Uterus (tissue), 4 donors: ENCODE data around the gene ERMAP. TPM values are rescaled to one million over a fixed set of nuclear protein-coding genes. Genes with fewer than 3 reads are reported as not detected.

Source experiments
- DNase-seq, 2 donors: peaks; one replicate each; pipeline ENCODE4 v3.0.0-alpha.2; 2019 to 2020
- H3K27ac ChIP-seq, 2 donors: fragments of 200-600 bp; sonication (generic); 1 replicate in 1 of 2; 2 replicates in 1 of 2; pipeline ENCODE4 v1.5.1; 2016 to 2018
- H3K27me3 ChIP-seq, 2 donors: fragments of 200-600 bp; sonication (generic); one replicate each; pipeline ENCODE4 v1.5.1; 2018 to 2019; ENCODE audit warnings: control low read depth in 1 of 2
- H3K36me3 ChIP-seq, 2 donors: fragments of 200-600 bp; sonication (generic); one replicate each; pipeline ENCODE4 v1.5.1; 2019; ENCODE audit warnings: control low read depth in 1 of 2
- H3K4me1 ChIP-seq, 2 donors: fragments of 200-600 bp; sonication (generic); one replicate each; pipeline ENCODE4 v1.5.1; 2018 to 2019; ENCODE audit warnings: control low read depth in 1 of 2
- H3K4me3 ChIP-seq, 2 donors: fragments of 200-600 bp; sonication (generic); 1 replicate in 1 of 2; 2 replicates in 1 of 2; pipeline ENCODE4 v1.5.1; 2018 to 2019; ENCODE audit warnings: mild to moderate bottlenecking in 1 of 2
- H3K9me3 ChIP-seq, 2 donors: fragments of 200-600 bp; sonication (generic); one replicate each; pipeline ENCODE4 v1.5.1; 2019; ENCODE audit warnings: control low read depth in 1 of 2
- POLR2A ChIP-seq, 2 donors: fragments of 450-650 bp; IDR thresholded peaks; one replicate each; pipeline ENCODE4 v1.6.1; 2016; ENCODE audit warnings: antibody characterized with exemption in 2 of 2, mild to moderate bottlenecking in 1 of 2, moderate library complexity in 1 of 2
- intact Hi-C: fragments of 100-400 bp; cut with DNase I; formaldehyde crosslinking; loops from one replicate; pipeline ENCODE4 v1.15.1; 2023; ENCODE audit warnings: low total_unique reads
- total RNA-seq, 4 donors: library from RNA; depleted of rRNA in 3 of 4; stranded (reverse); fragments of >200 nt in 3 of 4; gene quantifications; one replicate each; pipeline versions ENCODE4 v1.1.0 to v1.2.4, GENCODE V29; 2014 to 2023
- TF ChIP-seq, protein P1 (sequence below), 4 experiments: fragments of 200-600 bp in 2 of 4; fragments of 450-650 bp in 2 of 4; sonication (generic) in 2 of 4; IDR thresholded peaks; one replicate each; pipeline ENCODE4 v1.5.1; 2016 to 2019; ENCODE audit warnings: antibody characterized with exemption in 4 of 4, mild to moderate bottlenecking in 2 of 4, moderate library complexity in 1 of 4
- donor health status: DM: yes; HTN: yes; CAD: no.

Gene ERMAP
- total RNA-seq, 4 donors from 2014 or later = 0.59 to 16.0 (median 7.6) TPM

DNA sequence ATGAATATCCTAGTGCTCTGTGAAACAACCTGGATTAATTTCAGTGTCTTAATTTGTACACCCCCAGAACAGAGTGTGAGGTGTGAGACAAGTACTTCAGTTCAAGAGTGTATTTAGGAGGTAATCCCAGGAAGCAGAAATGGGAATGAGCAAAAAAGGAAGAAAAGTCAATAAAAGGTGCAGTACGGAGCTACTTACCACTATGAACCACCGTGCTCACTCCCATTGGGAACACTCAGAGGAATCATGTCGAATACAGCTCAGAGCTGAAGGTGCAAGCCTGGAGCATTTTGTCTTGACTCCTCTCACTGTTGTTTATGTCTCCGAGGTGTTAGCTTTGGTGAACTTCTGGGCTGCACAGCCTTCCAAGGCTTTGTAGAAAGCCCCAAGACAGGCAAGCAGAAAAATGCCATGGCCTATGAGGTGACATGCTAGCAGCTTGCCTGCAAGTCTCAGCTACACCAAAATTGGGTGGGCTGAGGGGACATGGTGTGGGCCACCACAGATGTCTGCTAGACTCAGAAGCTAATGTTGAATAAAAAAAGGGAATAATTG lies 7.6 kb downstream of the ERMAP start:
- TF ChIP-seq, protein P1, sequence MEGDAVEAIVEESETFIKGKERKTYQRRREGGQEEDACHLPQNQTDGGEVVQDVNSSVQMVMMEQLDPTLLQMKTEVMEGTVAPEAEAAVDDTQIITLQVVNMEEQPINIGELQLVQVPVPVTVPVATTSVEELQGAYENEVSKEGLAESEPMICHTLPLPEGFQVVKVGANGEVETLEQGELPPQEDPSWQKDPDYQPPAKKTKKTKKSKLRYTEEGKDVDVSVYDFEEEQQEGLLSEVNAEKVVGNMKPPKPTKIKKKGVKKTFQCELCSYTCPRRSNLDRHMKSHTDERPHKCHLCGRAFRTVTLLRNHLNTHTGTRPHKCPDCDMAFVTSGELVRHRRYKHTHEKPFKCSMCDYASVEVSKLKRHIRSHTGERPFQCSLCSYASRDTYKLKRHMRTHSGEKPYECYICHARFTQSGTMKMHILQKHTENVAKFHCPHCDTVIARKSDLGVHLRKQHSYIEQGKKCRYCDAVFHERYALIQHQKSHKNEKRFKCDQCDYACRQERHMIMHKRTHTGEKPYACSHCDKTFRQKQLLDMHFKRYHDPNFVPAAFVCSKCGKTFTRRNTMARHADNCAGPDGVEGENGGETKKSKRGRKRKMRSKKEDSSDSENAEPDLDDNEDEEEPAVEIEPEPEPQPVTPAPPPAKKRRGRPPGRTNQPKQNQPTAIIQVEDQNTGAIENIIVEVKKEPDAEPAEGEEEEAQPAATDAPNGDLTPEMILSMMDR (IDR thresholded peaks at IDR 0.05) = no peak
- no peak for TF ChIP-seq POLR2A (IDR thresholded peaks at IDR 0.05)
- intact Hi-C loops = no loop called here
- DNase-seq = no peak
- Histone ChIP-seq H3K27ac (no peak overlapping the region), H3K4me3 (no peak overlapping the region), H3K4me1 (no peaks in the 10 kb centered on the region), H3K36me3 (no peaks in the 10 kb centered on the region), H3K9me3 (no peaks in the 10 kb centered on the region), H3K27me3 (no peaks in the 10 kb centered on the region)

- no peaks in the 10 kb centered on the region for H3K36me3 ChIP-seq
These were observed 8.3 kb downstream of the ERMAP start for GRCh38 chr1:42825036-42825851.

DNA sequence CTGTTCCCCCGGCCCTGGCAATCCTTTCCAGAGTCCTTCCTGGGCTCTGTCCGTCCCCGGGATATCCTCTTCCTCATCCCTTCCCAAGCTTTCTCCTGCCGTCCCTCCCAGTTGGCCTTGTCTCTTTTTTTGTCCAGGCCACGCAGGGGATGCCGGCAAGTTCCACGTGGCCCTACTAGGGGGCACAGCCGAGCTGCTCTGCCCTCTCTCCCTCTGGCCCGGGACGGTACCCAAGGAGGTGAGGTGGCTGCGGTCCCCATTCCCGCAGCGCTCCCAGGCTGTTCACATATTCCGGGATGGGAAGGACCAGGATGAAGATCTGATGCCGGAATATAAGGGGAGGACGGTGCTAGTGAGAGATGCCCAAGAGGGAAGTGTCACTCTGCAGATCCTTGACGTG lies 13.7 kb downstream of the ERMAP start:
- no peaks in the 10 kb centered on the region for H3K27me3 ChIP-seq
- no peaks in the 10 kb centered on the region for H3K4me1 ChIP-seq
- no peak for DNase-seq
- TF ChIP-seq, protein P1 (IDR thresholded peaks at IDR 0.05) = no peak
- TF ChIP-seq POLR2A (IDR thresholded peaks at IDR 0.05) = no peak
- H3K4me3 ChIP-seq = no peak overlapping the region
- H3K36me3 ChIP-seq = no peaks in the 10 kb centered on the region
- intact Hi-C loops = no loop called here
- H3K27ac ChIP-seq = no peak overlapping the region
- no peaks in the 10 kb centered on the region for H3K9me3 ChIP-seq

More at GRCh38 chr1:42825036-42825851, 8.3 kb downstream of the ERMAP start:
- Histone ChIP-seq H3K4me3 (no peak overlapping the region), H3K9me3 (no peaks in the 10 kb centered on the region), H3K27ac (no peak overlapping the region), H3K4me1 (no peaks in the 10 kb centered on the region), H3K27me3 (no peaks in the 10 kb centered on the region)
- no peak for TF ChIP-seq POLR2A (IDR thresholded peaks at IDR 0.05)
- TF ChIP-seq, protein P1 (IDR thresholded peaks at IDR 0.05) = no peak
- intact Hi-C loops = no loop called here
- no peak for DNase-seq

DNA sequence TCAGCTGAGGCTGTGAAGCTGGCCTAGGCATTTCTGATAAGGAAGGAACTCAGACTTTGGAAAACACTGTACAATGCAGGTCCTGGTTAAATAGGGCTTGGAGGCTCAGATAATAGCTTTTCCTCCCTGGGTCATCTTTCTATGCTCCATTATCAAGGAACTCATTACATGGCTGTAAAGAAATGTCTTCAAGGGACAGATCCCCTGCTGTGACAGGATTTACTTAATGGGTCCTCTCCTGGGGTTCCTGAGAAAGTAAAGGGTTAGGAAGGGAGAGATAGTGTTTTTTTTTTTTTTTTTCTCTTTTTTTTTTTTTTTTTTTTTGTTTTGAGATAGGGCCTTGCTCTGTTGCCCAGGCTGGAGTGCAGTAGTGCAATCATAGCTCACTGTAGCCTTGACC lies 14.4 kb downstream of the ERMAP start:
- TF ChIP-seq, protein P1 (IDR thresholded peaks at IDR 0.05) = no peak
- no peak for TF ChIP-seq POLR2A (IDR thresholded peaks at IDR 0.05)
- Histone ChIP-seq H3K27me3 (no peaks in the 10 kb centered on the region), H3K4me3 (no peak overlapping the region), H3K36me3 (no peaks in the 10 kb centered on the region), H3K4me1 (no peaks in the 10 kb centered on the region), H3K9me3 (no peaks in the 10 kb centered on the region), H3K27ac (no peak overlapping the region)
- intact Hi-C loops = no loop called here
- no peak for DNase-seq

GRCh38 chr1:42832641-42833240 lies 15.8 kb downstream of the ERMAP start:
- no peaks in the 10 kb centered on the region for H3K36me3 ChIP-seq
- no peak for TF ChIP-seq POLR2A (IDR thresholded peaks at IDR 0.05)
- TF ChIP-seq, protein P1 (IDR thresholded peaks at IDR 0.05) = no peak
- no peak for DNase-seq
- no peak overlapping the region for H3K4me3 ChIP-seq
- intact Hi-C loops = no loop called here
- H3K27ac ChIP-seq = no peak overlapping the region
- no peaks in the 10 kb centered on the region for H3K27me3 ChIP-seq
- no peaks in the 10 kb centered on the region for H3K9me3 ChIP-seq
- H3K4me1 ChIP-seq = no peaks in the 10 kb centered on the region
